HG02870 (cell line): ENCODE data around the gene ZNF180.
"Not testable (repeated sequence)": the region's sequence is repeated elsewhere in the genome, so short reads cannot be mapped to it uniquely, and the experiment has no call there.

Source experiments
- ATAC-seq: cut with Tn5 transposase; IDR thresholded peaks from one replicate; pipeline ENCODE4 v1.9.1; 2021; ENCODE audit warnings: mild to moderate bottlenecking, moderate library complexity; ENCODE audit not compliant: unreplicated experiment

ZNF180 gene

GRCh38 chr19:44499559-44499958, 763 bp downstream of the ZNF180 start:
- ATAC-seq = no peak

DNA sequence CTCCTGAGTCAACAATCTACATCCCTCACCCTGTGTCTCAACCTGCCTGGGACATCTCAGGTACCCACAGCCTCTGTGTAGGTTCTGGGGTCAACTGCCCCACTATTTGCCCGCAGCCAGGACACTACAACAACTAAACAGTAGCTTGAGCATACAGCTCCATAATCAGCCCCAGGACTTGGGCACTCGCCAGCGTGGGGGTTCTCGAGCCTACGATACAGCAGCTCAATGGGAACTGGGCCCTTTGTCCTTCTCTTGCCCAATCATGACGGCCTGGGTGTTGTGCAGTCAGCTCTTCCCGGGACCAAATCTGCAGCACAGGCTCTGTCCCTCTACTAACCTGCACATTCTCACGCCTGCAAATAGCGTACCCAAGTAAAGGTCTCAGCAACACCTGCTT, 1.3 kb downstream of the ZNF180 start:
- ATAC-seq = no peak

GRCh38 chr19:44496711-44497110, 3.6 kb downstream of the ZNF180 start:
- ATAC-seq = no peak

GRCh38 chr19:44476559-44477408, 23.5 kb downstream of the ZNF180 start:
- no peak for ATAC-seq

GRCh38 chr19:44468730-44469129, 31.6 kb downstream of the ZNF180 start:
- not testable (repeated sequence) for ATAC-seq

DNA sequence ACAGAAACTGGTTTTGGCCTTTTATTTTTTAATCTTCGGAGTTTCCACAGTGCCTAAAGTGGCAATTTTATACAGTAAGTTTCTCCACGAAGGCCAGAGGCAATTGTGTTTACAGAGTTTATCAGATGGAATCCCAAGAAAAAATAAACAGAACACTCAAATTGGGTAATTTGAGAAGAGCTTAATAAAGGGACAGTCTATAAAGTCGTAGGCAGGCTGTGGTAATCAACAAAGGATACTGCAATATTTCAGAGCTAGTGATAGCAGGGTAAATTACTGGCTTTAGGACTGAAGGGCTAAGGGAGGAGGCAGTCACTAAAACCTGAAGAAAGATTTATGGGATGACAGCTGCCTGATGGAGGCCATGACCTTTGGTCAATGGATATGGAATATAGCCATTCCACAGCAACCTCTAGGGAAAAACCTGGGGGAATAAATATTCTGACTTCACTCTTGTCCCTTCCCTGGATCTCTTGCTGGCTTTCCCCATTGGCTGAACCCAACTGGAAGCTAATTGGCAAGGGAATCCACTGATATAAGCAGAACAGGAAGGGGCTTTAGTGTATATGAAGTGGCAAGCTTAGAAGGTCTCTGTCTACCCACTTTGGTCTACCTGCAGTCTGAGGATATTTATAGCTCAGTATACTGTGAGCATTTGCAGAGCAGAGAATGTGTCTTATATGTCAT, 37.6 kb downstream of the ZNF180 start:
- not testable (repeated sequence) for ATAC-seq

DNA sequence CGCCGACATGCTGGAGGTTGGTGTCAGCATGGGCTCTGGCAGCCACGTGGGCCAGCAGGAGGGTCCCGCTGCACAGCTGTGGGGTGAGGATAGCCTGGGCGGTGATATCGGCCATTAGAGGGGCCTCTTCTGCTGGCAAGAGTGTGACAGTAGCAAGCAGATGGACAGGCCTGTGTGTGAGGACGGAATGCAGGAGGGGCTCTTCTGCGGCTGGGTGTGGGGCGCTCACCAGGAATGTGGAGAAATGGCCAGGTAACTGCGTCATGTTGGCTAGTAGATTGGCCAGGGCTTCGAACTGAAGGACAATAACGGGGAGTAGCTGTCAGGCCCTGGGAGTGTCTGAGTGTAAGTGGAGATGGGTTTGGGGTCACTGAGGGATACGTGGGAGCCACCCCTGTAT, 44.3 kb downstream of the ZNF180 start:
- not testable (repeated sequence) for ATAC-seq

- ATAC-seq = no peak
Measured at GRCh38 chr19:44455100-44455499, 45.2 kb downstream of the ZNF180 start.

DNA sequence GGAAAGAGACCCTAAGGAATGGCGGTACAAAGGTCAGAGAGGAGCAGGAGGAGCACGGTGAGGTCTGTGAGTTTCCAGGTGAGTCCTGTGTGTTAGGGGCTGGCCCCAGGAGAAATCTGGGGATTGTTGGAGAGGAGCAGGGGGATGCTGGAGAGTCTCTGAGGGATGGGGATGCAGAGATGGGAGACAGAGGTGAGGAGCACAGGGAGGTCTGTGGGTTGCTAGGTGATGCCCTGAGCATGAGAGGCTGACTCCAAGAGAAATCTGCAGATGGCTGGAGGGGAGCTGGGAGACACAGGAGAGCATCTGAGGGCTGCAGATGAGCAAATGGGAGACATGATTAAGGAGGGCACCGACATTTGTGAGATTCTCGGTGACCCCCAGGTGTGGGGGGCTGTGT, 48.0 kb downstream of the ZNF180 start:
- ATAC-seq = no peak

- ATAC-seq = no peak
Measured at GRCh38 chr19:44451687-44452086, 48.6 kb downstream of the ZNF180 start.

DNA sequence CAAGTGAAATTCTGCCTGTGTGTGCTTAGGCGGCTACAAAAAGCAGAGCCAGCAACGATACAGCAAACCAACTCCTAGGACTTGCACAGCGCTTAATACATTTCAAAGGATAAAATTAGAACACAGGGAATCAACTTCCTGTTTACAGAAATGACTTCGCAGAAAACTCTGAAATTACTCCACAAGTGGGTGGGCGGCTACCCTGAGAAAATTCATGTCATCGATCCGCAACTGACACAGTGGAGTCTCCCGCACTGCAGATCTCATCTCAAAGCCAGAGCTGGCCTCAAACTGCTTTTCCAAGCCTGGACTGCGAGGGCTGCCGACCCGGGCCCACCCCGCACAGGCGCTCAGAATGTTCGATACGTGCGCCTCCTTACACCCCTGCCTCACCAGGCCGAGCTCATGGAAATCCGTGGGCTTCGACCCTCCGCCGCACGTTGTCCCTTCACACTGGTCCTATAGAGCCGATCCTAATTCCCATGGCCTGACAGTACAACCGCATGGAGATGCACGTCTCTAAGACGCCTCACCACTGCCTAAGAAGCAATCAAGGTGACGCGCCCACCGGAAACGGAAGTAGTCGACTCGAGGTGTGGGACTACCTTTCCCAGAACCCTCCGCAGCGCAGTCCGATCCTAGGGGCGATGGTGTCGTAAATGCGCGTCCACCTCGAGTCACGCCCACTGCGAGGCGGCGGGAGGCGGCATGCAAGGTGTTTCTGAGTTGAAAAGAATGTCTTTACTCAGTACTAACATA, 52.2 kb downstream of the ZNF180 start, which contains the start of gene ZNF229:
Gene ZNF229, minus strand, starts transcription at position 557 of the 759 bp plus-strand sequence. CDS start 5,625 bp downstream, outside the sequence.
- ATAC-seq = no peak

GRCh38 chr19:44438441-44438840, 61.9 kb downstream of the ZNF180 start:
- no peak for ATAC-seq

DNA sequence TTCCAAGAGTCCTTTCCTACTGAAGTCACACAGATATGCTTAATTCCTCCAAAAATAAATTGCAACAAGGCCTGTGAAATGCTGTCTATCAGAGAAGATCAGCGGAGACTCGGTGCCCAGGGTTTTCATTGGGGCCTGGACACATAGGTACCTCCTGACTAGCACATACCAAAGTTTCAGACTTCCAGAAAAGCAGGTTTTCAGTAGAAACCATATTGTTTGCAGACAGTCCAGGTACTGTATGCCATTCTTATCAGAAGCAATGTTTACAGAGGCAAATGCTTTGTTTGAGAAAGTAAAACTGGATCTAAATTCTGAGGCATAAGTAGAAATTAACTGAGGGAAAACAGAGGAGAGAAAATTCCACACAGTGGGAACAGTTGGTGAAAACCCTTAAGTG, 64.9 kb downstream of the ZNF180 start:
- ATAC-seq = no peak

- no peak for ATAC-seq
Measured at GRCh38 chr19:44430956-44431355, 69.4 kb downstream of the ZNF180 start.
